ENCODE measurements around the gene PAGE2.
"Not testable (repeated sequence)": the region's sequence is repeated elsewhere in the genome, so short reads cannot be mapped to it uniquely, and the experiment has no call there.

The PAGE2 gene

DNA sequence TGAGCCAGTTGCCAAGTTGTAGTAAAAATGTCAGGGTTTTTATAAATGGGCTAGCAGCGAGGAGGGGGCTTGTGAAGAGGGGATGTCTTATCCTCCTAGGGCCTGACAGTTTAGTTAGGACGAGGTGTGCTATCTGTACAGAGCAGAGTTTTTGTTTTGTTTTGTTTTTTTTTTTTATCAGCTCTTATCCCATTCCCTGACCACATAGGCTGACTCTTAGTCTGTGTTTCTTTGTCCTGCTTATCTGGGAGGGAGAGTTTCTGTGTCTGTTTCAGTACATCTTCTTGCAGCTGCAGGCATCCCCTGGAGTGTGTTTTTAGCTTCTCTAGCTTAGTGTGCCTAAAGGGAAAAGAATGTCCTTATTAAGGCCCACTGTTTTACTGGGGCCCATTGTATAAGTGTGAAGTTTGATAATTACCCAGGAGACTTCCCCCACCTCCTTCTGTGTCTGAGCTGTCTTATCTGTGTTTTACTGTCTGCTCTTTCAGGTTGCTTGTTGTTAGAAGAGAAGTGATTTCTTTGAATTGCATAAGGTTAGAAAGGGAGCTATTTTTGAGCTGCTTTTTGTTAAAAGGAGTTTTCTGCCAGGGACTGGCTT is 32.0 kb downstream of the PAGE2 start:
- no peak overlapping the region for H3K27ac ChIP-seq
- no peak for DNase-seq (ENCODE audit: low read depth, low spot score)

DNA sequence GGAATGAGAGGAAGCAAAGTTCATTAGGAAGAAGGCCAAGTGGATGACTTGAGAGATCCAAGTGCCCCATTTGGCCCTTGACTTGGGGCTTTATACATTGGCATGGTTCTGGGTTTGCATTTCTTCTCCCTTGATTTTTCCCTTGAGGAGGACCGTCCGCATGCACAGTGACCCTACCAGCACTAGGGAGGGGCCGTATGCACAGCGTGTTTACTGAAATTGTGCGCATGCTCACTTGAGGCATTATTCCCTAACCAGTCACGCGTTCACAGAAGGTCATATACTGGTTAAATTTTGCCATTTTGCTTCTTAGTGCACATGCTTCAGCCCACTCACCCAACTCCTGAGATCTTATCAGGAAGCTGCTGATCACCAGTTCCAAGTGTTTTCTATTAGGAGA is 35.1 kb downstream of the PAGE2 start:
- no peak for DNase-seq (ENCODE audit: low read depth, low spot score)
- H3K27ac ChIP-seq = no peak overlapping the region

DNA sequence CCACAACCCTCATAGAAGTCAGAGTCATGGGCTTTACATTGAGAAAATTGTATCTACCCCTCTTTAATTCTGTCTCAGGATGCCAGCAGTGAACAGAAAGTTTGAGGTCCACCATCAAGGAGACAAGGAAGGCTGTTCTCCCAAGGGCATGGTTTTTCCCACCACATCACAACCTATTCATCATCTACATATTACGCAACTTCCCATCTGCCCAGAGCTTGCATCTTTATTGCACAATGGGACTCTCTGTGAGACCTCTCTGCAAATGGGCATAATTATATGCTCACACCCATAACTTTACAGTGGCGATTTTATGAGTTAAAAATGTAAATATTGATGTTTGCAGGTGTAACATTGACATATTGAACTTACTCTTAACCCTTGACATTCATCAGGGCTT is 38.9 kb downstream of the PAGE2 start:
- DNase-seq (ENCODE audit: low read depth, low spot score) = peak; percentile 5
- no peak overlapping the region for H3K27ac ChIP-seq

DNA sequence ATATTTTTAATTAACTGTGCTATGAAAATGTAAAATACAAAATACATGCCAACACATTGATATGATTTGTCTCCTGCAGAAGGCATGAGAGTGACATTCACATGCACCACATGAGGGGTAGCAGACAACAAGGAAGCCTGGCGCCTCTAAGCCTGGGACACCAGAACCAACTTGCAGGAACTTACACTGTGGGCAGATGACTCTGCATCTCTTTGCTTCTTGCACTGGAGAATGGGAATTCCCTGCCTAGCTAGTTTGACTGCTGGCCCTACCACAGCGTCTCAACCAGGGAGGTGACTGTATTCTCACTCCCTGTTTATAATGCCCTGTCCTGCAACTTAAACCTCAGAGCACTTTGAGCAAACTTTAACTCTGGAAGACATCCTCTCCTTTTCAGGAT is 40.5 kb downstream of the PAGE2 start:
- DNase-seq (ENCODE audit: low read depth, low spot score) = peak; percentile 8
- no peak overlapping the region for H3K27ac ChIP-seq

DNA sequence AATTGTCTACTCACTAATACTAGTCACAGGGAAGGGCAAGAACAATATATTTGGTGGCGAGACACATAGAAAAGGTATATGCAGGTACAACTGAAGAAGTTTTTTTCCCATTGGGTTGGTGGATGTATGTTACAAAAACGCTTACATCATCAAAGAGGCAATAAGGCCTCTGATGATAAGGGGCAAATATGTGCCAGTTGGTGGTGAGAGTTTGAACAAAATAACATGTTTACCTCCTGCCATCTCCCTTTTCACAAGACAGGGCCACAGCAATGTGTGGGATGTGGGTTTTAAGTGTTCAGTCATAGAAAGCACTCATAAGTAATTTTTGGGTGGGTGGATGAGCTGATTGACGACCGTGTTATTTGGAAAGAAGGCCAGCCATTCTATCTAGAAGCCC is 41.7 kb downstream of the PAGE2 start:
- H3K27ac ChIP-seq = no peak overlapping the region
- DNase-seq (ENCODE audit: low read depth, low spot score) = no peak

DNA sequence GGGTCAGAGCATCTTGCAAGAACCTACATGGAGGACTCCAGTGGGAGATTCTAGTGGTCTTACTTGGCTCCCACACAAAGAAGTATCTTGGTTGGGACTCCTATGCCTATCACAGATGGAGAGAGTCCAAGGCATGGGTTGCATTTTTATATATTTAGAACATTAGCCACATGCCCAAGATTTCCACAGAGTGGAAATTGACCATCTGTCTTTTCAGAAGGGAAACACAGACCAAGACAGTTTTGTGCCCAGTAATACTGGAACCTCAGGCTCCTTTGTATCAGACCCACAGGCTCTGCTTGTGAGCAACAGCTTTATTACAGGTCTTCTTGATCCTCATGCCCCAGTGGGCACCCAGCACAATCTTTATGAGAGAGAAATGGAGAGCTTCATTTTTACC is 43.6 kb downstream of the PAGE2 start:
- DNase-seq (ENCODE audit: low read depth, low spot score) = no peak
- H3K27ac ChIP-seq = no peak overlapping the region

DNA sequence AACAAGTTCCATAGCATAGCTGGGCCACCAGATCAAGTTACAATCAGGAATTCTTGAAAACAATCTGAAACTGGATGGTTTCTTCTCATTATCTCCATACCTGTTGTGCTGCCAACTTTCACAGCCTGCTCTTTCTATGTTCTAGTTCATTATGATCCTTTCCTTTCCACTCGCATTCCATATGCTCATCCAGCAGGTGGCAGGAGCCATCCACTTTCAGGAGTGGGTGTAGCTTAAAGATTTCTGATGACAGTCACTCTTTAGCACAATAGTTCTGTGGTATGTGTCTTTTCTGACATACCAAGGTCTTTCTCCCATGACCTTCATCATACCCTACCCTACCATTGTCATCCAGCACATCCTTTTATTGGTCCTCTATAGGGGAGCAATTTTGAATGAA is 46.4 kb downstream of the PAGE2 start:
- H3K27ac ChIP-seq = no peak overlapping the region
- no peak for DNase-seq (ENCODE audit: low read depth, low spot score)

DNA sequence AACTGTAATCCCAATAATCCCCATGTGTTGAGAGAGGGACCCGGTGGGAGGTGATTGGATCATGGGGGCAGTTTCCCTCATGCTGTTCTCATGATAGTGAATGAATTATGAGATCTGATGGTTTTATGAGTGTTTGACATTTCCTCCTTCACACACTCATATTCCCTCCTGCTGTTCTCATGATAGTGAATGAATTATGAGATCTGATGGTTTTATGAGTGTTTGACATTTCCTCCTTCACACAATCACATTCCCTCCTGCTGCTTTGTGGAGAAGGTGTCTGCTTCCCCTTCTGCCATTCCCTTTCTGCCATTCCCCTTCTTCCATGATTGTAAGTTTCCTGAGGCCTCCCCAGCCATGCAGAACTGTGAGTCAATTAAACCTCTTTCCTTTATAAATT is 52.0 kb downstream of the PAGE2 start:
- H3K27ac ChIP-seq; DNase-seq (ENCODE audit: low read depth, low spot score): not testable (repeated sequence)
